ENCODE results near the gene LRRFIP1.

GRCh38 chr2:237757616-237758015, 130.2 kb downstream of the LRRFIP1 start:
- TF ChIP-seq ZNF275 (CRISPR knock-in tag; IDR thresholded peaks at IDR 0.05; ENCODE audit: borderline replicate concordance) (no peak), NPAS2 (CRISPR knock-in tag; IDR thresholded peaks at IDR 0.05; ENCODE audit: borderline replicate concordance) (no peak), SP1 (IDR thresholded peaks at IDR 0.05) (no peak), SP1 (CRISPR knock-in tag; IDR thresholded peaks at IDR 0.05) (no peak), CTCF (CRISPR knock-in tag; IDR thresholded peaks at IDR 0.05) (no peak), ZNF251 (CRISPR knock-in tag; IDR thresholded peaks at IDR 0.05) (no peak), ZNF496 (CRISPR knock-in tag; IDR thresholded peaks at IDR 0.05; ENCODE audit: insufficient replicate concordance) (no peak), UBTF (CRISPR knock-in tag; IDR thresholded peaks at IDR 0.05) (no peak), ZNF274 (CRISPR knock-in tag; IDR thresholded peaks at IDR 0.05) (no peak), ZFAT (CRISPR knock-in tag; conservative IDR thresholded peaks at IDR 0.05) (no peak), YY1 (IDR thresholded peaks at IDR 0.05; ENCODE audit: insufficient read depth, insufficient replicate concordance, low read depth, low read length) (no peak), MIER2 (CRISPR knock-in tag; IDR thresholded peaks at IDR 0.05) (no peak), EHMT2 (IDR thresholded peaks at IDR 0.05; ENCODE audit: borderline replicate concordance, low read depth, low read length) (no peak)

All from HepG2 (cell line).